Measurements from ENCODE around the gene SPINK4.
A peak's percentile ranks its signal among the peaks of the same experiment; 100 is the strongest.

The SPINK4 gene

DNA sequence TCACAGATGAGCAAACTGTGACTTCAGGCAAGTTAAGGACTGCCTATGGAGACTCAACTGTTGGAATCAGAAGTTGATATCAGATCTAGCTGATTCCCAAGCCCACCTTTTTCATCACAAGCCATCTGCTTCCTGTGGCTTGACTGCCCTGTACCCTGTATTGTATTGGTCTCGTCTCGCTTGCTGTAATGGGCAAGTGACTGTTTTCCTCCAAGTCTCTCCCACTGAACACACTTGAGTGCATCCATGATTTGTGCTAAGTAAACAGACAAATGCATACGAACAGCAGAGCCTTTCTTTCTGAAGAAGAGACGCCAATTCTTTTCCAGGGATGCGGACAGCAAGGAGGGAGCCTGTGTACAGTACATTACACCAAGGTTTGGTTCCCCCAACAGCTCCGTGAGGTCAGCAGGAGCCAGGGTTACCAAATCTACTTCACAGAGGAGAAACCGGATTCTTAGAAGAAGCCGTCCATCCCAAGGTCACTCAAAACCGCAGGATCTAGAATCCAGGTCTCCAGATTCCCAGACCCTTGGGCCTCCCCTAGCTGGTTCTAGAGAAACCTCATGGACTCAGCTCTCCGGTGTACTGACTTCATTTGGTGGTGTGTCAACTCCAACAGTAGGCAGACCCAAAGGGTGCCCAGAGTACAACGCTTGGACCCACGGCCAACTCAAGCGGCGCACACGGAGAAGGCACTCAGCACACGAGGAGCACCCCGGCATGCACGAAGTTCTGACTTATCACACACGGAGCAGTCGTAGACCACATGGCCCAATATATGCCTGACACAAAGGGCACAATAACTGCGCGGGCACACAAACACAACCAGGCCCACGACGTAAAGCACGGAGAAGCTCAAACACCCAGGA is 23.4 kb downstream of the SPINK4 start:
- DNase-seq, result no peak

- DNase-seq, result no peak
Measured at GRCh38 chr9:33264003-33264472, 24.1 kb downstream of the SPINK4 start.

DNA sequence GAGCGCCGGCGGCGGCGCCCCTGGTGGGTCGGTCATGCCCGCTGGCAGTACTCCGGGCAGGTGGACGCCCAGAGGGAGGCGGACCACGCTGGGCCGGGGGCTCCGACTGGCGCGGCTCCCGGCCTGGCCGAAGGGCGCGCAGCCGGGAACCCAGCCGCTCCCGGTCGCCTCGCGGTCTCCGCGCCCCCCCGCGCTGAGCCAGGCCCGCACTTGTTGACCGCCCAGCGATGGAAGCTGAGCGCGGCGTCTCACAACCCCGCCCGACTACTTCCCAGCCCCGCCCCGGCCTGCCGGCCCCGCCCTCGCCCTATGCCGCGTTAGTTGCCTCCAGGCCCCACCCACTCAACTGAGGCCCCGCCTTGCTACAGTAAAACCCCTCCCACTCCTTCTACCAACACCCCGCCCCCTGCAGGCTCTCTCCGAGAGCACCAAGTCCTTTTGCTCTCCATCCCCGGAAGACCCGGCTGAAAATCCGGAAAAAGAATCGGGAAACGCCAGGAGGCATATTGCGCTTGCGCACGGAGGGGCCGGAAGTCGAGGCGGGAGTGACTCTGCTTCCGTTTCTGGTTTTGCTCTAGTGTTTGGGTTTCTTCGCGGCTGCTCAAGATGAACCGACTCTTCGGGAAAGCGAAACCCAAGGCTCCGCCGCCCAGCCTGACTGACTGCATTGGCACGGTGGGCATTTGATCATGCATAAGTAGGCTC is 24.7 kb downstream of the SPINK4 start, which contains the start of the genes BAG1 and CHMP5:
TSS of gene BAG1 (minus strand) at position 236 of the 705 bp plus-strand sequence.
TSS of gene CHMP5 (plus strand) at position 577 of the 705 bp plus-strand sequence. CDS start at position 607, 30 bp downstream.
- DNase-seq, result peak; percentile 99

DNA sequence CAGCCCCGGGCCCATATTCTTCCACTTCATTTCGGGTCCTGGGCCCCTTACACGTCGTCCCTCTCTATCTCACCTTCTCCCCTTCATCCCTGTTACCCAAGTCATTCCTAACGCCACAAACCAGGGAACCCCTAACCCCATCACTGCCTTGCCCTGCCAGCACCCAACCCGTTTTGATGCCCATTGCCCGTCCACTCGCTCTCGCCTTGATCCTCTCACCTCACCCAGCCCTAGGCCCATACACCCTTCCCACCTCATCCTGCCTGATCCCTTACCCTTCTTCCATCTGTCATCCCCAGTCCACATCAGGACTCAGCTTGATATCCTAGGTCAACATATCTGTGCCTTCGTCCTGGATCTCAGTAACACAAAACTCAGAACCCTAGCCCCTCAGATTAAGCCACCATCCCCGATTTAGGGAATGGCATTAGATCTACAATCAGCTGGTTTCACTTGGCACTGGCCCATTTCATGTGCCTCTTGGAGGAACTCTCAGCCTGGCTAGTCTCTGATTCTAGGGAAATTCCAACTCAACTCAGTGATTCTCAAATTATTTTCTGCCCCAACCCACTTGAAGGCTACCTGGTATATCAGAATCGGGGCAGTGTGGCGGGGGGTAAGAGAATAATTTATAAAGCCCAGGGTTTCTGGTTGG is 25.4 kb downstream of the SPINK4 start:
- DNase-seq, result no peak

- DNase-seq, result no peak
Measured at GRCh38 chr9:33267151-33267767, 27.3 kb downstream of the SPINK4 start.

DNA sequence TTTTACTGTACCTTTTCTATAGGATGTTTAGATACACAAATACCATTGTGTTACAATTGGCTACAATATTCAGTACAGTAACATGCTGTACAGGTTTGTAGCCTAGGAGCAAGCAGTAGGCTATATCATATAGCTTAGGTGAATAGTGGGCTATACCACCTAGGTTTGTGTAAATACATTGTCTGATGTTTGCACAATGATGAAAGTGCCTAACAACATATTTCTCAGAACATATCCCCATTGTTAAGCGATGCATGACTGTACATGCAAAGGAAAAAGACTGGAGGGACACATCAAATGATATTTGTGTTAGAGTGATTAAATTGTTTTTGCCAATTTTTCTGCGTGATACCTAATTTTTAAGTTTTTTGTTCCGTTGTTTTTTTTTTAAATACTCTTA is 30.2 kb downstream of the SPINK4 start:
- no peak for DNase-seq

- DNase-seq, result no peak
Measured at GRCh38 chr9:33272061-33272460, 32.1 kb downstream of the SPINK4 start.

DNA sequence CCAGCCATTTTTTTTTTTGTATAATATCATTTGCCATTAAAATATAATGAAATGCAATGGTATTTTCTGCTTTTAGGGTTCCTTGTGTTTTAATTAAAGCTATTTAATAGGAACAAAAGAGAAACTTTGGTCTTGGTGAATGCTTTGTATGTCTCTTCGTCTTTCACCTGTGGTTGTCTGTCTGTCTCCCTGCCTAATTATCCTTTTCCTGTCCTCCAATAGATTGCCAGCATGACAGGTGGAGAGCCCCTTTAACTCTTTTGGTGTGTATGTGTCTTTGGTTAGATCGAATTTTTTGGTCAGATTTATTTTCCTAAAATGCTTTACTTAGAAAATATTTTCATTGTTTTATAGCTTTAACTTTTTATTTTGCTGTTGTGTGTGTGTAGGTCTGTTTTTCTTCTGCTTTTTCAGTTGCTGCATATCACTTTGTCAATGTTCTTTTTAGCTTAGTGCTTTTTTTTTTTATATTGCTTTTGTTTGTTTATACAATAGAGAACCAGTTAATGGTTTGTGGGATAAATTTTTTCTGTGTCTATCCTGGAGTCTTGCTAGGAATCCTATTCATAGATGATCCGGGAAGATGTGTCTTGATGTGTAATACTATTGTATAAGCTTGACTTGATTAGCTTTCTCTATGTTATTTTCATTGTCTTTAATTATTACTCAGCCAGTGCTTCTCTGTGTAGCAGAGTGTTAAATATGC is 33.5 kb downstream of the SPINK4 start:
- no peak for DNase-seq

GRCh38 chr9:33273972-33274328 is 34.0 kb downstream of the SPINK4 start:
- no peak for DNase-seq

GRCh38 chr9:33277484-33277883 is 37.5 kb downstream of the SPINK4 start:
- no peak for DNase-seq

GRCh38 chr9:33285502-33285901 is 45.5 kb downstream of the SPINK4 start:
- DNase-seq, result no peak

DNA sequence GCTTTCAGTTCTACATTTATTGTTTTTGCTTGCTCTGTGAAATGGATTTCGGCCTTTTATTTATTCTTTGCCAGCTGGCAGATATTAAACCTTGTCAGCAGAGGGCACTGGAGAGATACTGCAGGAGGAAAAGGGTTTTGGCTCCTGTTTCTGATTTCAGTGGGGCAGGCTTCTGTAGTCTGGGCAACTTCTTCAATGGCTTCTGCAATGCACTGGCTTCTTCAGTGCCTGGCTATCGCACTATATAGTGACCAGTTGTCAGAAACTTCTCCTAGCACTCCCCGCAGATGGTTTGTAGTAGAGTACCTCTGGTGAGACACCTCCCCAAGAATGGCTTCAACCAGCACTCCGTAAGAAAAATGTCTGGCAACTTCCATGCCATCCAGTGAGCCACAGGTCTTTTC is 47.1 kb downstream of the SPINK4 start:
- peak; percentile 58 for DNase-seq

DNA sequence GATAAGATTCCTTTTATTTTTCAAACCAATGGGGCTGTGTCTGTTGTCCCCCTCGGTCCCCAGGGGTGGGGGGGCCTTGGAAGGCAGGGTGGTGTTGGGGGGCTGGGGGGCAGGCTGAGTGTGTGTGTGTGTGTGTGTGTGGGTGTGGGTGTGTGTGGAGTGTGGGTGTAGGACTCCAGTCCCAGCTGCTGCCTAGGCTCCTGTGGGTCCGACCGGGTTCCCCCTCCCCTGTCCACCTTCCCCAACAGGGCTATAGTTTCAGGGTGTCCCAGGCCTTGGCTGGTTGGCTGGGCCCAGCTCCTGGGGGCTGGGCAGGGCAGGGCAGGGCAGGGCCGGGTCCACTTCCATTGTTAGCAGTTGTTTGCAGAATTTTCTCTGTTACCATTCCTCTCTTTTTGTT is 48.3 kb downstream of the SPINK4 start:
- DNase-seq, result no peak

- no peak for DNase-seq
Measured at GRCh38 chr9:33288828-33289483, 49.0 kb downstream of the SPINK4 start.

DNA sequence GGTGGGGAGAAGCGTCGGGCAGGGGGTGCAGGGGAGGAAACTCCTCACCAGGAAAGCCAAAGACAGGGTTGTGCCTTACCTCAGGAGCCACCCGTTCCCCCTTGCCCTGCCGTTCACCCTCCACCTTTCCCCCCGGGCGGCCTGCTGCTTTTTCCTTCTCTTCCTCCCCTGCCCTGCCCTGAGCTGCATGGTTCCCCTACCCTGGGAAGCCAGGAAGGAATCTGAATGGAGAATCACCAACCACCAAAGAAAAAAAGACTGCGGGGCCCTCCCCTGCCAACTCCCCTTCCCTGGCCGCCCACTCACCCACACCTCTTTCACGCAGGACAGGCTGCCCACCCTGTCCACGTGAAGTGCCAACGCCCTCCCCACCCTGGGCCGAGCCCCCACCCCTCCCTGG is 49.5 kb downstream of the SPINK4 start:
- no peak for DNase-seq

DNA sequence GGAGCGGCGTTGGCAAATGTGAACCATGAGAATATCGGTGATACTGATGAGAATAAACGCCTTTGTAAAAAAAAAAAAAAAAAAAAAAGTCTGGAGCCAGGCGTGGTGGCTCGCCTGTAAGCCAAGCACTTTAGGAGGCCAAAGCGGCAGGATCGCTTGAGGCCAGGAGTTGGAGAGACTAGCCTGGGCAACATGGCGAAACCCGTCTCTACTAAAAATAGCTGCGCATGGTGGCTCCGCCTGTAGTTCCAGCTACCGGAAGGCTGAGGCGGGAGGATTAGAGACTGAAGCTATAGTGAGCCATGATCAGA is 49.9 kb downstream of the SPINK4 start:
- DNase-seq, result no peak

DNA sequence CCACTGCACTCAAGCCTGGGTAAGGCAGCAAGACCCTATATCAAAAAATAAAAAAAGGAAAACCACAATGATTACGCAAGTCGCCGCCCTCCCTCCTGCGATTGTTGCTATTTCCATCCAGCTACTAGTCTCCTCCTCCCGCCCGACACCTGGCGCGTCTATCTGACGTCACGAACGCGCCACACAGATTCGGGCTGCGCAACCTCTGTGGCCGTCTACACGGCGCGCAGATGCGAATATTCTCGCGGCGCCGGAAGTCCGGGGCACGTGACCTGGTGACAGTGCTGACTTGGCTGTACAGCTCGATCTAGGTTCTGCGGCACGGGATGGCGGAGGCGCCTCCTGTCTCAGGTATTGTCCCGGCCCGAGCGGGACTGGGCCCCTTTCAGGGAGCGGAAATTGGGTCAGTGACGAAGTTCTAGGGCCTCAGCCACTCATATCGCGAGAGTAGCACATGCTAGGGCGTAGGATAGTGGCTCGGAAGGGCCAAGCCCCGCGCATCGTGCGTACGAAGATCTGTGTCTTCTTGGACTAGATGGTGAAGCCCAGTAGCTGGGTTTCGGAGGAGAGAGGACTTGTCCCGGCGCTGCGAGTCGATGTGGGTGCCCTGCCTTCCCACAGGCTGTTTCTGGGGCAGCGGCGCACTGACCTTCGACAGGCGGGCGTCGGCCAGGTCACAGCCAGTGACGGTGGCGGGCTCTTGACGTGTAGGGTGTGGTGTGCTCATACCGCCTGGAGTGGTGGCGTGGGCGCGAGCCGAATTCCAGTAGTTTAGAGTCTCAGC is 50.5 kb downstream of the SPINK4 start, which contains the start of gene NFX1:
TSS of gene NFX1 (plus strand) at position 270 of the 784 bp plus-strand sequence. CDS start at position 327, 57 bp downstream.
- DNase-seq, result peak; percentile 94

- no peak for DNase-seq
Measured at GRCh38 chr9:33291031-33291397, 51.0 kb downstream of the SPINK4 start.

DNA sequence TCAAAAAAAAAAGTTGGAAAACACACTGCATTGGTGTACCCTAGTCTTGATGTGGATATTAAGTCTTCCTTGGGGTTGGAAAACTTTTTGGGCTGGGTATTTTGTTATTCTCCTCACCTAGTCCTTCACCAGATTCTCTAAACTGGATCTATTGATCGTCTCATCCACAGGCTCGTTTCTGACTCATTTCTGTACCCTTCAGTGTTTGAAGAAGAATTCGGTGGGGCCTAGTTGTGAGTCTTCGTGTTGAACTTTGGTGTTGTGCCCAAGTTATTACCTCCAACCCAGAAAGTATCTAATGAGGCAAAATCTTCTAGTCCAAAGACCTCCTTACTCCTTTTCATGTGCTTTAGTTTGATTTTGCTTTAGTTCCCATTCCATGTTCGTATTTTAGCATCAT is 51.9 kb downstream of the SPINK4 start:
- no peak for DNase-seq

GRCh38 chr9:33293782-33294181 is 53.8 kb downstream of the SPINK4 start:
- no peak for DNase-seq
